Stomach (tissue), 9 donors: ENCODE results near the gene ELF2. TPM values are rescaled to one million over a fixed set of nuclear protein-coding genes. Genes with fewer than 3 reads are reported as not detected.
"Not testable (repeated sequence)": the region's sequence is repeated elsewhere in the genome, so short reads cannot be mapped to it uniquely, and the experiment has no call there.

Experiments
- DNase-seq, 2 donors: peaks; one replicate each; pipeline versions ENCODE4 v3.0.0 to v3.0.0-alpha.2; 2013 to 2019
- H3K27ac ChIP-seq, 5 donors: fragments of 200-600 bp in 4 of 5; sonication (generic) in 4 of 5; one replicate each; pipeline ENCODE4 v1.5.1; 2013 to 2019; ENCODE audit warnings: mild to moderate bottlenecking in 1 of 5, moderate library complexity in 1 of 5
- H3K27me3 ChIP-seq, 3 donors: fragments of 200-600 bp; sonication (generic); one replicate each; pipeline ENCODE4 v1.5.1; 2017 to 2019; ENCODE audit warnings: mixed run types in 1 of 3
- H3K36me3 ChIP-seq, 4 donors: fragments of 200-600 bp; sonication (generic); 1 replicate in 3 of 4; 2 replicates in 1 of 4; pipeline ENCODE4 v1.5.1; 2016 to 2019
- H3K4me1 ChIP-seq, 4 donors: fragments of 200-600 bp; sonication (generic); one replicate each; pipeline ENCODE4 v1.5.1; 2016 to 2019
- H3K4me3 ChIP-seq, 4 donors: fragments of 200-600 bp; sonication (generic) in 3 of 4; one replicate each; pipeline ENCODE4 v1.5.1; 2016 to 2019; ENCODE audit warnings: mild to moderate bottlenecking in 1 of 4
- H3K9me3 ChIP-seq, 4 donors: fragments of 200-600 bp; sonication (generic); one replicate each; pipeline ENCODE4 v1.5.1; 2016 to 2019
- EP300 ChIP-seq: sonication (generic); formaldehyde crosslinking; IDR thresholded peaks from one replicate; pipeline ENCODE4 v1.6.1; 2017; ENCODE audit warnings: antibody characterized with exemption
- POLR2A ChIP-seq, 4 donors: fragments of 450-650 bp; IDR thresholded peaks; one replicate each; pipeline ENCODE4 v1.6.1; 2016; ENCODE audit warnings: antibody characterized with exemption in 4 of 4, control low read depth in 2 of 4, mild to moderate bottlenecking in 1 of 4, moderate library complexity in 1 of 4
- POLR2AphosphoS5 ChIP-seq, 3 donors: sonication (generic); formaldehyde crosslinking; IDR thresholded peaks; one replicate each; pipeline ENCODE4 v1.6.1; 2016; ENCODE audit warnings: antibody characterized with exemption in 3 of 3
- WGBS, 5 donors: extraction: QIAGEN DNeasy Blood & Tissue Kit in 3 of 5; methylation state at CpG; one replicate each; pipeline versions ENCODE4 v1.1.5 to v1.1.7; 2013 to 2018; 5-methylcytosine and 5-hydroxymethylcytosine counted together
- intact Hi-C: fragments of 100-400 bp; cut with DNase I; formaldehyde crosslinking; loops from one replicate; pipeline ENCODE4 v1.15.1; 2023; ENCODE audit warnings: low total_unique reads
- polyA plus RNA-seq, 3 donors: library from polyadenylated mRNA; stranded (reverse); fragments of 200-250 nt; gene quantifications; one replicate each; pipeline ENCODE4 v1.2.3, GENCODE V29; 2013
- total RNA-seq, 5 donors: library from RNA; depleted of rRNA; stranded (reverse); fragments of >200 nt; gene quantifications; one replicate each; pipeline versions ENCODE4 v1.1.0 to v1.2.3, GENCODE V29; 2014 to 2016
- TF ChIP-seq, protein P1 (sequence below), 7 experiments: fragments of 450-650 bp in 4 of 7; fragments of 200-600 bp in 3 of 7; sonication (generic) in 3 of 7; IDR thresholded peaks; one replicate each; pipeline ENCODE4 v1.5.1; 2016 to 2019; ENCODE audit warnings: antibody characterized with exemption in 7 of 7, control low read depth in 2 of 7, mild to moderate bottlenecking in 1 of 7
- donor health status: healthy with polysubstance abuse.
- donor health status: Bipolar disorder and iron deficiency.
- donor health status: healthy.

The ELF2 gene
- total and polyA plus RNA-seq, 8 donors: 10.6 to 115 (median 36.5) TPM

DNA sequence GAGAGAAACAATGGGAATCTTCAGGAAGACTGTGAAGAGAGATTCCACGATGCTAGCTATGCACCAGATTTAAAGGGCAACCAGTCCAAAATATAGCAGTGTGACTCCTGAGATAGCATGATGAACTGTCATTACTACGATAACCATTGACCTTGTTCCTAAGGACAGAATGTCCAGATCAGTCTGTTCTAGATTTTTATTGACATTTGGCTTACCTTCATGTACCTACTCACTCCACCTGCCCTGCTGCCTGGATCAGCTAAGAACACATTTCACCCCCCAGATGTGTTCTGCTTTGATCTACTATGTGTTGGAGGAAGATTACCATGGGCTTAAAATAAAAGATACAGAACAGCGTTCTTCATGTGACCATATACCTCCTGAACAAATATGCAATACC, 50.1 kb downstream of the ELF2 start:
- TF ChIP-seq POLR2AphosphoS5 (IDR thresholded peaks at IDR 0.05) (no peak), POLR2A (IDR thresholded peaks at IDR 0.05) (no peak), EP300 (no peak)
- TF ChIP-seq, protein P1, sequence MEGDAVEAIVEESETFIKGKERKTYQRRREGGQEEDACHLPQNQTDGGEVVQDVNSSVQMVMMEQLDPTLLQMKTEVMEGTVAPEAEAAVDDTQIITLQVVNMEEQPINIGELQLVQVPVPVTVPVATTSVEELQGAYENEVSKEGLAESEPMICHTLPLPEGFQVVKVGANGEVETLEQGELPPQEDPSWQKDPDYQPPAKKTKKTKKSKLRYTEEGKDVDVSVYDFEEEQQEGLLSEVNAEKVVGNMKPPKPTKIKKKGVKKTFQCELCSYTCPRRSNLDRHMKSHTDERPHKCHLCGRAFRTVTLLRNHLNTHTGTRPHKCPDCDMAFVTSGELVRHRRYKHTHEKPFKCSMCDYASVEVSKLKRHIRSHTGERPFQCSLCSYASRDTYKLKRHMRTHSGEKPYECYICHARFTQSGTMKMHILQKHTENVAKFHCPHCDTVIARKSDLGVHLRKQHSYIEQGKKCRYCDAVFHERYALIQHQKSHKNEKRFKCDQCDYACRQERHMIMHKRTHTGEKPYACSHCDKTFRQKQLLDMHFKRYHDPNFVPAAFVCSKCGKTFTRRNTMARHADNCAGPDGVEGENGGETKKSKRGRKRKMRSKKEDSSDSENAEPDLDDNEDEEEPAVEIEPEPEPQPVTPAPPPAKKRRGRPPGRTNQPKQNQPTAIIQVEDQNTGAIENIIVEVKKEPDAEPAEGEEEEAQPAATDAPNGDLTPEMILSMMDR (IDR thresholded peaks at IDR 0.05): no peak
- 74 to 82% (median 79%) methylated on average over 3 of the region's 3 CpGs for WGBS, 5 donors
- Histone ChIP-seq H3K4me1 (peaks cover 0 to 6% (median 2%) of the 10 kb centered on the region in 4 donors), H3K9me3 (no peaks in the 10 kb centered on the region), H3K4me3 (no peak overlapping the region), H3K36me3 (peaks cover 0 to 30% (median 13%) of the 10 kb centered on the region in 4 donors), H3K27ac (no peak overlapping the region), H3K27me3 (no peaks in the 10 kb centered on the region)
- intact Hi-C loops: no loop called here
- DNase-seq: no peak

DNA sequence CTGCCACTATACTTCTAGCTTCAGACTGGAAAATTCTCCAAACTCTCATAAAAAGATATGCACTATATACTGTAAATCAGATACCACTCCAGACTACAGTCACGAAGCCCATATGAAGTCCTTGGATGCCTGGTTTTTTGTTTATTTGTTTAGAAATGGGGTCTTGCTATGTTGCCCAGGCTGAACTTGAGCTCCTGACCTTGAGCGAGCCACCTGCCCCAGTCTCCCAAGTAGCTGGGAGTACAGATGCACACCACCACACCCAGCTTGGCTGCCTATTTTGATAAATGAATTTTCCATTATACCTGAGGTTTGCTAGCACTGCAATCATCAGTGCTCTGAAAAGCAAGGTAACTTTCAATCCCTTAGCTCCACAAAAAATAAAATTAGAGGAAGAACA, 53.1 kb downstream of the ELF2 start:
- 94 to 98% (median 97%) methylated on average over 2 of the region's 2 CpGs for WGBS, 5 donors

DNA sequence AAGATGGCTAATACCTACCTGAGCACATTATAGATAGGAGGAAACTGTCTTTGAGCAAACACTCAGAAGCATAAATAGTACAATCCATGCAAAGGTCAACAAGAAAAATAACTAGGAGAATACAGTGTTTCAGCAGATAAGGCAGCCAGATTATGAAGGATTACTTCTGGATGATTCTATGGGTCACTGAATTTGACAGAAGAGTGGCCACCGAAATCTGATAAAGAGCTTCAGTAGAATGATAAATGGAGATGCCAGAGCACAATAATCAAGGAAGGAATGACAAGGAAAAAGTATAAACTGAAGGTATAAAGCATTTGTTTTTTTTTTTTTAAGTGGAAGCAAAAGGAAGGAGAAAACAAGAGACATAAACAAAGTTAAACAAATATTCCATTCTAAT, 58.7 kb downstream of the ELF2 start:
- 85 to 100% (median 90%) methylated on average over 1 of the region's 1 CpG for WGBS, 5 donors
- Histone ChIP-seq H3K27me3 (no peaks in the 10 kb centered on the region), H3K27ac (no peak overlapping the region), H3K4me3 (no peak overlapping the region), H3K9me3 (no peaks in the 10 kb centered on the region), H3K4me1 (no peaks in the 10 kb centered on the region), H3K36me3 (peaks cover 8 to 65% (median 46%) of the 10 kb centered on the region in 4 donors)
- intact Hi-C loops: no loop called here
- no peak for DNase-seq
- TF ChIP-seq, protein P1 (IDR thresholded peaks at IDR 0.05): no peak
- TF ChIP-seq POLR2A (IDR thresholded peaks at IDR 0.05): no peak
- no peak for TF ChIP-seq POLR2AphosphoS5 (IDR thresholded peaks at IDR 0.05)
- TF ChIP-seq EP300: no peak

More for the DNA sequence above, 53.1 kb downstream of the ELF2 start:
- Histone ChIP-seq H3K27ac (no peak overlapping the region), H3K4me3 (no peak overlapping the region), H3K4me1 (no peaks in the 10 kb centered on the region), H3K9me3 (no peaks in the 10 kb centered on the region), H3K36me3 (peaks cover 0 to 43% (median 19%) of the 10 kb centered on the region in 4 donors), H3K27me3 (no peaks in the 10 kb centered on the region)
- TF ChIP-seq POLR2A (IDR thresholded peaks at IDR 0.05) (no peak), POLR2AphosphoS5 (IDR thresholded peaks at IDR 0.05) (no peak), EP300 (no peak)
- TF ChIP-seq, protein P1 (IDR thresholded peaks at IDR 0.05): no peak
- no peak for DNase-seq
- intact Hi-C loops: no loop called here

DNA sequence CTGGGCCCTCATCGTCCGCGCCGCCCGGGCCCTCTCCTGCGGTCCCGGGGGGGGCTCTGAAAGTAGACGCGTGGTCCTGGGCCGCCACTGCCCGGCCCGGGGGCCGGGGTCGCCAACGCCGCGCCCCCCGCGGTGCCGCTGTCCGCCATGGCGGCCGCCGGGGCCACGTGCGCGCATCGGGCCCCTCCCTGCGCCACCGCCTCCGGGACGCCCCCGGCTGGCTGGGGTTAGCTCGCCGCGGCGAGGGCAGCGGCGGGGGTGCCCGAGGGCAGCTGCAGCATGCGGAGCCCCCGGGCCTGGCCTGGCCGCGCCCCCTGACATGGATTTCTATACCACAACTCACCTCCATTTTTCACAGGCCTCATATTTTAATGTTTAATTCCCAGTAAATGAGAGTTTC, 61.8 kb downstream of the ELF2 start:
- Histone ChIP-seq H3K27me3 (no peaks in the 10 kb centered on the region), H3K4me1 (no peaks in the 10 kb centered on the region), H3K27ac (no peak overlapping the region), H3K4me3 (no peak overlapping the region), H3K9me3 (no peaks in the 10 kb centered on the region), H3K36me3 (peaks cover 8 to 57% (median 39%) of the 10 kb centered on the region in 4 donors)
- intact Hi-C loops: no loop called here
- no peak for DNase-seq
- 96 to 99% (median 99%) methylated on average over 21 to 44 of the region's 44 CpGs for WGBS, 5 donors
- TF ChIP-seq POLR2A (IDR thresholded peaks at IDR 0.05): no peak

DNA sequence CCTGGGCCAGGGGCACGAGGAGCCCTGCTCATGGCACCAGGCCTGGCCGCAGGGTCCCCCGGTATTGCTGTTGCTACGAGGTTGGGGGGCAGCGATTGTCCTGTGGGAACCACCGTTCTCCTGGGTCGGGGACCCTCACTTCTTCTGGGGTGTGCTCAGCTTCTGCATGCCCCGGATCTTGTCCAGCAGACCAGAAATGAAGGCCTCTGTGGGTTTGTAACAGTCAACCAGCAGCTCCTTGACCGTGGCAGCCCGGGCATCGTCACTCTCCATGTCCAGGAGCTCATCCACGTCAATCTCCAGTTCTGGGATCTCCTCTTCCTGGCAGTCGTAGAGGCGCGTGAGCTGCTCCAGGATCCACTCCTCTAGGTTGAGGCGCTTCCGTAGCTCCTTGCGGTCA, 62.2 kb downstream of the ELF2 start:
- DNase-seq, H3K27ac ChIP-seq, H3K4me1 ChIP-seq, H3K9me3 ChIP-seq, intact Hi-C loops, H3K4me3 ChIP-seq, H3K27me3 ChIP-seq: not testable (repeated sequence)
- whole genome bisulfite sequencing, 5 donors: 94 to 99% (median 98%) methylated on average over 12 to 18 of the region's 18 CpGs
- peaks cover 8 to 53% (median 39%) of the 10 kb centered on the region in 4 donors for H3K36me3 ChIP-seq
